H1 (cell line): ENCODE results near the gene MACROD2. TPM values are rescaled to one million over a fixed set of nuclear protein-coding genes. Genes with fewer than 3 reads are reported as not detected.

Source experiments
- CTCF ChIA-PET: fragments of 300-600 bp; sonication (Branson Sonifier 250); formaldehyde crosslinking; loops from one replicate; lab custom pipeline; 2021; ENCODE audit not compliant: partially characterized antibody; lab: Charles Lee
- POLR2A ChIA-PET: fragments of 300-600 bp; sonication (Branson Sonifier 250); formaldehyde crosslinking; loops from one replicate; lab custom pipeline; 2021; ENCODE audit warnings: inconsistent platforms; ENCODE audit not compliant: partially characterized antibody; lab: Charles Lee
- DNase-seq, 2 experiments: peaks; one replicate each; pipeline versions ENCODE4 v3.0.0 to v3.0.0-alpha.2; 2010 to 2022; ENCODE audit warnings: low spot score in 2 of 2, low read depth in 1 of 2, mixed read lengths in 1 of 2
- FAIRE-seq: peaks from 2 replicates; lab custom pipeline; 2011; peaks lifted over from hg19 to GRCh38; lab: Jason Lieb, UNC
- H2AFZ ChIP-seq: 2 replicates; pipeline ENCODE4 v1.8.1; 2012; ENCODE audit warnings: low read length, inconsistent platforms
- H2AK5ac ChIP-seq: 2 replicates; pipeline ENCODE4 v1.6.1; 2013; ENCODE audit warnings: low read depth, low read length
- H2BK120ac ChIP-seq: replicated peaks from 2 replicates; pipeline ENCODE3; 2013; ENCODE audit warnings: low read depth, low read length, inconsistent platforms
- H2BK12ac ChIP-seq: 2 replicates; pipeline ENCODE4 v1.6.1; 2013; ENCODE audit warnings: low read depth, low read length
- H2BK15ac ChIP-seq: 2 replicates; pipeline ENCODE4 v1.6.1; 2013; ENCODE audit warnings: low read length
- H2BK20ac ChIP-seq: 2 replicates; pipeline ENCODE4 v1.6.1; 2013; ENCODE audit warnings: low read length
- H2BK5ac ChIP-seq: 2 replicates; pipeline ENCODE4 v1.6.1; 2013; ENCODE audit warnings: low read depth, low read length
- H3K14ac ChIP-seq: 2 replicates; pipeline ENCODE4 v1.6.1; 2013; ENCODE audit warnings: inconsistent platforms; ENCODE audit not compliant: insufficient read length
- H3K18ac ChIP-seq: 2 replicates; pipeline ENCODE4 v1.6.1; 2013; ENCODE audit warnings: low read length; ENCODE audit errors: extremely low read depth
- H3K23ac ChIP-seq: 2 replicates; pipeline ENCODE4 v1.6.1; 2013; ENCODE audit warnings: inconsistent platforms; ENCODE audit not compliant: insufficient read length
- H3K23me2 ChIP-seq: 2 replicates; pipeline ENCODE4 v1.6.1; 2013; ENCODE audit warnings: low read depth, low read length
- H3K27ac ChIP-seq: 2 replicates; pipeline ENCODE4 v1.6.1; 2011; ENCODE audit warnings: low read depth, low read length, inconsistent platforms
- H3K27me3 ChIP-seq, 4 experiments: replicated peaks in 1 of 4; 1 replicate in 1 of 4; 2 replicates in 3 of 4; pipeline versions ENCODE4 v1.6.1 to v1.8.1; 2011 to 2013; ENCODE audit warnings: low read length in 3 of 4, mild to moderate bottlenecking in 3 of 4, inconsistent platforms in 2 of 4, mixed read lengths in 2 of 4, moderate library complexity in 1 of 4; ENCODE audit not compliant: control insufficient read depth in 3 of 4, insufficient read depth in 3 of 4; ENCODE audit errors: extremely low read depth in 1 of 4
- H3K36me3 ChIP-seq, 4 experiments: 2 replicates each; pipeline versions ENCODE4 v1.6.1 to v1.8.1; 2011 to 2013; ENCODE audit warnings: mild to moderate bottlenecking in 4 of 4, low read length in 3 of 4, moderate library complexity in 2 of 4, control low read depth in 1 of 4, inconsistent platforms in 1 of 4; ENCODE audit not compliant: insufficient read depth in 4 of 4, control insufficient read depth in 2 of 4
- H3K4ac ChIP-seq: replicated peaks from 2 replicates; pipeline ENCODE3; 2013; ENCODE audit warnings: low read length, low read depth, mixed read lengths, inconsistent platforms; ENCODE audit not compliant: insufficient read length
- H3K4me1 ChIP-seq, 4 experiments: replicated peaks in 1 of 4; 1 replicate in 1 of 4; 2 replicates in 3 of 4; pipeline versions ENCODE4 v1.6.1 to v1.8.1; 2011 to 2013; ENCODE audit warnings: low read length in 3 of 4, inconsistent platforms in 2 of 4, mixed read lengths in 1 of 4; ENCODE audit not compliant: insufficient read depth in 4 of 4, control insufficient read depth in 3 of 4
- H3K4me2 ChIP-seq, 2 experiments: 2 replicates each; pipeline versions ENCODE4 v1.6.1 to v1.8.1; 2011 to 2013; ENCODE audit warnings: low read depth in 2 of 2, low read length in 2 of 2, control low read depth in 1 of 2, inconsistent platforms in 1 of 2, mild to moderate bottlenecking in 1 of 2; ENCODE audit not compliant: insufficient read depth in 1 of 2
- H3K4me3 ChIP-seq, 4 experiments: fragments of 200-600, 300-600 bp in 1 of 4; sonication (generic), shearing (Covaris generic), sonication (Bioruptor Twin) in 1 of 4; 2 replicates each; pipeline versions ENCODE4 v1.5.1 to v1.8.1; 2011 to 2016; ENCODE audit warnings: low read length in 4 of 4, low read depth in 3 of 4, control low read depth in 2 of 4, inconsistent platforms in 2 of 4, mild to moderate bottlenecking in 2 of 4, mixed read lengths in 1 of 4, moderate library complexity in 1 of 4; ENCODE audit not compliant: insufficient read depth in 2 of 4; ENCODE audit errors: extremely low read depth in 1 of 4
- H3K56ac ChIP-seq: replicated peaks from 2 replicates; pipeline ENCODE3; 2013; ENCODE audit warnings: low read depth, mild to moderate bottlenecking, mixed read lengths, low read length, inconsistent platforms; ENCODE audit not compliant: insufficient read length
- H3K79me1 ChIP-seq: 2 replicates; pipeline ENCODE4 v1.6.1; 2013; ENCODE audit warnings: low read depth, low read length, control low read depth
- H3K79me2 ChIP-seq, 2 experiments: 2 replicates each; pipeline versions ENCODE4 v1.6.1 to v1.8.1; 2012 to 2013; ENCODE audit warnings: low read length in 2 of 2, mild to moderate bottlenecking in 2 of 2, inconsistent platforms in 1 of 2; ENCODE audit not compliant: insufficient read depth in 2 of 2, control insufficient read depth in 1 of 2
- H3K9ac ChIP-seq, 4 experiments: replicated peaks in 1 of 4; 1 replicate in 1 of 4; 2 replicates in 3 of 4; pipeline versions ENCODE4 v1.6.1 to v1.8.1; 2011 to 2013; ENCODE audit warnings: low read depth in 3 of 4, low read length in 3 of 4, control low read depth in 2 of 4, mild to moderate bottlenecking in 2 of 4, moderate library complexity in 2 of 4, inconsistent platforms in 1 of 4; ENCODE audit errors: extremely low read depth in 1 of 4
- H3K9me3 ChIP-seq, 2 experiments: 2 replicates each; pipeline versions ENCODE4 v1.6.1 to v1.8.1; 2012 to 2013; ENCODE audit warnings: mild to moderate bottlenecking in 2 of 2, moderate library complexity in 2 of 2, control low read depth in 1 of 2, inconsistent platforms in 1 of 2, low read depth in 1 of 2, low read length in 1 of 2, mixed read lengths in 1 of 2; ENCODE audit not compliant: insufficient read depth in 2 of 2
- H4K20me1 ChIP-seq, 2 experiments: replicated peaks in 1 of 2; 2 replicates each; pipeline versions ENCODE3 to v1.8.1; 2011 to 2013; ENCODE audit warnings: inconsistent platforms in 2 of 2, low read length in 2 of 2, mild to moderate bottlenecking in 1 of 2; ENCODE audit not compliant: insufficient read depth in 2 of 2, control insufficient read depth in 1 of 2
- H4K5ac ChIP-seq: 2 replicates; pipeline ENCODE4 v1.6.1; 2013; ENCODE audit warnings: low read length, low read depth, mixed read lengths, inconsistent platforms; ENCODE audit not compliant: insufficient read length
- H4K8ac ChIP-seq: 2 replicates; pipeline ENCODE4 v1.8.0; 2013; ENCODE audit warnings: mild to moderate bottlenecking, moderate library complexity, low read length, inconsistent platforms; ENCODE audit not compliant: insufficient read depth; ENCODE audit errors: extremely low read depth
- H4K91ac ChIP-seq: replicated peaks from 2 replicates; pipeline ENCODE3; 2013; ENCODE audit warnings: low read length, mixed read lengths, inconsistent platforms; ENCODE audit not compliant: insufficient read length
- ASH2L ChIP-seq: fragments of 200-600, 300-600 bp; sonication (generic); IDR thresholded peaks from one replicate; pipeline ENCODE4 v1.7.1; 2017; ENCODE audit warnings: low read length
- BACH1 ChIP-seq: IDR thresholded peaks from 2 replicates; pipeline ENCODE4 v1.6.1; 2012; ENCODE audit warnings: low read length, improper control_type of control experiment
- BRCA1 ChIP-seq: IDR thresholded peaks from 2 replicates; pipeline ENCODE4 v1.6.1; 2012; ENCODE audit warnings: low read depth, low read length, improper control_type of control experiment
- CHD2 ChIP-seq: IDR thresholded peaks from 2 replicates; pipeline ENCODE4 v1.6.1; 2012; ENCODE audit warnings: low read length, improper control_type of control experiment
- CREB1 ChIP-seq: IDR thresholded peaks from 2 replicates; pipeline ENCODE4 v1.6.1; 2012; ENCODE audit warnings: inconsistent platforms
- EGR1 ChIP-seq: IDR thresholded peaks from 2 replicates; pipeline ENCODE4 v1.6.1; 2011; ENCODE audit warnings: low read depth, low read length, borderline replicate concordance
- HDAC2 ChIP-seq, 2 experiments: fragments of 300-600 bp in 1 of 2; sonication (generic) in 1 of 2; IDR thresholded peaks; 2 replicates each; pipeline ENCODE4 v1.6.1; 2011 to 2012; ENCODE audit warnings: low read depth in 2 of 2, low read length in 2 of 2, mild to moderate bottlenecking in 2 of 2, moderate library complexity in 2 of 2, borderline replicate concordance in 1 of 2, inconsistent platforms in 1 of 2
- SAP30 ChIP-seq: fragments of 300-600 bp; sonication (generic); IDR thresholded peaks from 2 replicates; pipeline ENCODE4 v1.7.1; 2012; ENCODE audit warnings: low read length, moderate library complexity, mild to moderate bottlenecking, inconsistent platforms; ENCODE audit not compliant: insufficient read depth, insufficient replicate concordance
- SP1 ChIP-seq: IDR thresholded peaks from 2 replicates; pipeline ENCODE4 v1.6.1; 2011; ENCODE audit warnings: low read depth, low read length
- SP4 ChIP-seq: IDR thresholded peaks from 2 replicates; pipeline ENCODE4 v1.6.1; 2012; ENCODE audit warnings: low read length, inconsistent platforms
- SUZ12 ChIP-seq: fragments of 200-600 bp; sonication (generic); IDR thresholded peaks from 2 replicates; pipeline ENCODE4 v1.6.1; 2012; ENCODE audit warnings: mild to moderate bottlenecking, inconsistent platforms, low read length, moderate library complexity, mixed read lengths
- TAF7 ChIP-seq: optimal IDR thresholded peaks from 2 replicates; pipeline ENCODE3; 2011; ENCODE audit warnings: low read depth, mild to moderate bottlenecking, inconsistent platforms, low read length, moderate library complexity, borderline replicate concordance
- TBP ChIP-seq: IDR thresholded peaks from 2 replicates; pipeline ENCODE4 v1.6.1; 2011; ENCODE audit warnings: low read depth, low read length, improper control_type of control experiment
- ZNF274 ChIP-seq: IDR thresholded peaks from 2 replicates; pipeline ENCODE4 v1.7.0; 2012; ENCODE audit warnings: low read length, borderline replicate concordance; ENCODE audit errors: extremely low read depth
- WGBS, 2 experiments: shearing (Covaris generic) in 1 of 2; methylation state at CpG; one replicate each; pipeline versions ENCODE4 v1.1.6 to v1.1.7; 2013 to 2015; ENCODE audit warnings: low lambda C conversion rate in 2 of 2, mixed read lengths in 2 of 2, inconsistent platforms in 1 of 2, low coverage in 1 of 2, missing lambda C conversion rate in 1 of 2; ENCODE audit not compliant: insufficient replicate concordance in 2 of 2, insufficient coverage in 1 of 2, insufficient read length in 1 of 2; ENCODE audit errors: extremely low coverage in 1 of 2, missing lambda C conversion rate in 1 of 2; 5-methylcytosine and 5-hydroxymethylcytosine counted together
- polyA plus RNA-seq, 7 experiments: library from polyadenylated mRNA; depleted of rRNA in 3 of 7; stranded (reverse) in 5 of 7; unstranded in 2 of 7; fragments of >200 nt in 5 of 7; fragments of 200-250 nt in 2 of 7; gene quantifications; 1 replicate in 5 of 7; 2 replicates in 1 of 7; 4 replicates in 1 of 7; pipeline versions ENCODE4 v1.2.1 to v1.2.3, GENCODE V29; 2011 to 2013; ENCODE audit warnings: missing spikeins in 2 of 7, mixed read lengths in 2 of 7
- total RNA-seq: library from RNA; stranded (reverse); fragmentation: NEBNext Ultra II Directional; extraction: Animal tissue kit (Norgen Biotek cat#: 25700); gene quantifications from 2 replicates; pipeline ENCODE4 v1.2.1, GENCODE V29; 2021

The MACROD2 gene
- total and polyA plus RNA-seq, 2 of the 8 experiments (the other 6 are each of a cell fraction or from before 2014, with no cell fraction given), result 0.70 to 3.9 TPM

DNA sequence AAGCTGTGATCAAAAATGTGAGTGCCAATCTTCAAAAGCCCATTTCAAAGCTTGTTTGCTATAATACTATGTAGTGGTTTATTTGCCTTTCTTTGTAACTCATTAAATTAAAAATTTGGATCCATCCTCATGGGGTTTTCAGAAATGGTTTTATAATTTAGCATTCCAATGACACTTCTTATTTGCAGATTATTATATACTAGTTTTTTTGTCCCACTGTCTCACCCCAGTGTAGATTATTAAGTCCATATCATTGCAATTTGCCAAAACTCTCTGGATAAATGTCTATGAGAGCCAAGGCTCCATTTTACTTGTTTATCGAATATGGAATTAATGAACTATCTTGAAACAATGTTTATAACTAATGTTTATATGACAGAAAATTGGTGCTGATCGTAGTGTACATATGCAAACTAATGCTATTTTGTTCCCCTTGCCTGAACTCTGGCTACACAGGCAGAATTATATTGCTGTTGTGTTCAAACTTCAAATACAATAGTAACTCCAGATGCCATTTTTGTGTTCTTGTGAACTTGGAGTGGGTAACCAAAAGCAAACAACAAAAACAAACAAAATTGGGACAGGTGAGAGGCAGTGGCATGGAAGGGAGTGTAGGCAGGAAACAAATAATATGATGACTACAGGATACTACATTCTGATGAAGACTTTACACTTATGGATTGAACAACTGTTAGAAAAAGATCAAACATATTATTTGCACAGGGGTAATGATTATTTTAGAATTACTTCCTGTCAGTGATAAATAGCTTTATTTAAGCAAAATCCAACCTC, 649.2 kb downstream of the MACROD2 start:
- Histone ChIP-seq H2AK5ac (no peak overlapping the region), H4K20me1 (no peaks in the 10 kb centered on the region), H4K91ac (no peak overlapping the region), H3K9me3 (peaks cover 3 to 6% of the 10 kb centered on the region in 2 experiments; a peak in 2 of 4 replicates), H2BK15ac (no peak overlapping the region), H3K4me3 (no peak overlapping the region), H3K18ac (no peak overlapping the region), H3K14ac (no peak overlapping the region), H2BK12ac (no peak overlapping the region), H3K4ac (no peak overlapping the region), H3K27me3 (no peaks in the 10 kb centered on the region), H4K5ac (no peak overlapping the region), H3K23ac (no peak overlapping the region), H3K23me2 (no peaks in the 10 kb centered on the region), H3K4me1 (no peaks in the 10 kb centered on the region), H2BK120ac (no peak overlapping the region), H3K27ac (no peak overlapping the region), H4K8ac (no peak overlapping the region), H3K79me2 (no peaks in the 10 kb centered on the region), H3K36me3 (no peaks in the 10 kb centered on the region), H3K79me1 (no peaks in the 10 kb centered on the region), H2BK5ac (no peak overlapping the region), H3K4me2 (no peak overlapping the region), H3K56ac (no peak overlapping the region), H2AFZ (no peak overlapping the region), H2BK20ac (no peak overlapping the region), H3K9ac (no peak overlapping the region)
- CTCF ChIA-PET, result no interaction called here
- 93% methylated on average over 2 of the region's 2 CpGs; no CpG with 5 or more reads in 1 of the 2 experiments for WGBS, 2 experiments
- DNase-seq (no peak), FAIRE-seq (no peak)
- TF ChIP-seq ZNF274 (no peak), TAF7 (no peak), CREB1 (no peak), ASH2L (no peak), TBP (no peak), SAP30 (no peak), EGR1 (no peak), CHD2 (no peak), SP4 (no peak), SP1 (no peak), HDAC2 (IDR thresholded peaks at IDR 0.05; ENCODE audit: borderline replicate concordance in 1 of 2, low read depth in 2 of 2, low read length in 2 of 2) (no peak), SUZ12 (no peak), BRCA1 (no peak), BACH1 (no peak)
- POLR2A ChIA-PET, result no interaction called here
